ENCODE data around the gene PKNOX2. TPM values are rescaled to one million over a fixed set of nuclear protein-coding genes. Genes with fewer than 3 reads are reported as not detected.

The PKNOX2 gene
- 5.9 and 8.2 TPM in 2 replicates for total RNA-seq

GRCh38 chr11:125164422-125165110, at the start of gene PKNOX2:
Gene PKNOX2 (plus strand): TSS chr11:125164751. CDS start chr11:125351306, 186,555 bp downstream.

Other genes with a start within 250 kb of the PKNOX2 start
- gene HEPN1, start 245.5 kb upstream of the PKNOX2 start, total RNA-seq = not detected in 2 replicates
- not detected in 2 replicates for gene HEPACAM, start 228.7 kb upstream of the PKNOX2 start, total RNA-seq
- 1.0 and 1.1 TPM in 2 replicates for gene CCDC15, start 210.5 kb upstream of the PKNOX2 start, total RNA-seq
- gene SLC37A2, start 101.4 kb upstream of the PKNOX2 start, total RNA-seq = 0.17 and 0.70 TPM in 2 replicates
- 19.9 and 22.1 TPM in 2 replicates for gene TMEM218, start 53.1 kb upstream of the PKNOX2 start, total RNA-seq

All from pericardium fibroblast (primary cell).